OCI-LY3 (cell line): ENCODE results near the gene PLCB2.

Experiments used
- EZH2phosphoT487 ChIP-seq: fragments of 200-600 bp; shearing (Covaris generic); IDR thresholded peaks from 2 replicates; pipeline ENCODE4 v1.6.1; 2018; ENCODE audit warnings: antibody characterized with exemption, mixed run types, low read depth
- TF ChIP-seq, protein P1 (sequence below): fragments of 200-600, 300-600 bp; sonication (generic); IDR thresholded peaks from 2 replicates; pipeline ENCODE4 v1.5.1; 2014; ENCODE audit warnings: antibody characterized with exemption, low read length, low read depth

DNA sequence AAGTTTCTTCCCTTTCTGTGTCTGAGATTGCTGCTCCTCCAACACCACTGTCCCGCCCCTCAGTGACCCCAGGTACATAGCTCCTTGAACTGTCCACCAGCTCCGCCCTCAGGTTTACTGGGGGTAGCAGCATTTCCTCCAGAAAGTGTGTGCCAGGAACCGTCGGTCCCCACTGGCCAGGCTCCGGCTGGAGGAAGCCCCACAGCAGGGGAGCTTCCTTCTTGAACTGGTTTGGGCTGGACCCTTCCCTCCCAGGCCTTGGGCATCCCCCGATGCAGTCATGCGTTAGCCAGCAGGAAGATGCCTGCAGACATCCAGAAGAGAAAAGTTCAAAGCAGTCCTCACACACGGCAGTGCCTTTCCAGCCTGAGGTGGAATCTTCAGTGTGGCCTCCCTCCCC, 49.2 kb downstream of the PLCB2 start:
- TF ChIP-seq, protein P1, sequence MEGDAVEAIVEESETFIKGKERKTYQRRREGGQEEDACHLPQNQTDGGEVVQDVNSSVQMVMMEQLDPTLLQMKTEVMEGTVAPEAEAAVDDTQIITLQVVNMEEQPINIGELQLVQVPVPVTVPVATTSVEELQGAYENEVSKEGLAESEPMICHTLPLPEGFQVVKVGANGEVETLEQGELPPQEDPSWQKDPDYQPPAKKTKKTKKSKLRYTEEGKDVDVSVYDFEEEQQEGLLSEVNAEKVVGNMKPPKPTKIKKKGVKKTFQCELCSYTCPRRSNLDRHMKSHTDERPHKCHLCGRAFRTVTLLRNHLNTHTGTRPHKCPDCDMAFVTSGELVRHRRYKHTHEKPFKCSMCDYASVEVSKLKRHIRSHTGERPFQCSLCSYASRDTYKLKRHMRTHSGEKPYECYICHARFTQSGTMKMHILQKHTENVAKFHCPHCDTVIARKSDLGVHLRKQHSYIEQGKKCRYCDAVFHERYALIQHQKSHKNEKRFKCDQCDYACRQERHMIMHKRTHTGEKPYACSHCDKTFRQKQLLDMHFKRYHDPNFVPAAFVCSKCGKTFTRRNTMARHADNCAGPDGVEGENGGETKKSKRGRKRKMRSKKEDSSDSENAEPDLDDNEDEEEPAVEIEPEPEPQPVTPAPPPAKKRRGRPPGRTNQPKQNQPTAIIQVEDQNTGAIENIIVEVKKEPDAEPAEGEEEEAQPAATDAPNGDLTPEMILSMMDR: no peak
- no peak for TF ChIP-seq EZH2phosphoT487
